WTC11 (cell line): ENCODE data around the gene MITF. TPM values are rescaled to one million over a fixed set of nuclear protein-coding genes. Genes with fewer than 3 reads are reported as not detected.

ENCODE experiments used
- ATAC-seq: fragments of 200-7000 bp; cut with Tn5 transposase; 2 replicates; pipeline ENCODE4 v1.10.0; 2021; ENCODE audit warnings: mild to moderate bottlenecking, moderate library complexity
- CTCF ChIA-PET: fragments of 300-600 bp; sonication (Branson Sonifier 250); formaldehyde crosslinking; loops from one replicate; lab custom pipeline; 2021; ENCODE audit warnings: antibody characterized with exemption; lab: Charles Lee
- POLR2A ChIA-PET: fragments of 350-600 bp; sonication (Branson Sonifier 250); formaldehyde crosslinking; loops from one replicate; lab custom pipeline; 2021; ENCODE audit warnings: antibody characterized with exemption; lab: Charles Lee
- DNase-seq: peaks from one replicate; pipeline ENCODE4 v3.0.0; 2021; ENCODE audit warnings: low spot score
- H3K27ac Mint-ChIP-seq: 2 replicates; pipeline ENCODE4 v1.8.0; 2021; ENCODE audit warnings: mixed read lengths
- H3K27me3 Mint-ChIP-seq: 2 replicates; pipeline ENCODE4 v1.8.0; 2021; ENCODE audit warnings: low read depth, mild to moderate bottlenecking, moderate library complexity, mixed read lengths
- H3K36me3 Mint-ChIP-seq: 2 replicates; pipeline ENCODE4 v1.8.0; 2021; ENCODE audit warnings: mixed read lengths
- H3K4me1 Mint-ChIP-seq: 2 replicates; pipeline ENCODE4 v1.8.0; 2022; ENCODE audit warnings: mixed read lengths
- H3K4me3 Mint-ChIP-seq: 2 replicates; pipeline ENCODE4 v1.8.0; 2021; ENCODE audit warnings: mild to moderate bottlenecking, moderate library complexity, mixed read lengths
- H3K9me3 Mint-ChIP-seq: 2 replicates; pipeline ENCODE4 v1.8.0; 2021; ENCODE audit warnings: mixed read lengths
- AFF4 ChIP-seq: sonication (generic); formaldehyde crosslinking; IDR thresholded peaks from 2 replicates; pipeline ENCODE4 v1.8.1; 2023; ENCODE audit warnings: mild to moderate bottlenecking, missing genetic modification reagents, borderline replicate concordance
- ATF1 ChIP-seq: sonication (generic); formaldehyde crosslinking; IDR thresholded peaks from 2 replicates; pipeline ENCODE4 v1.8.1; 2023; ENCODE audit warnings: mild to moderate bottlenecking, moderate library complexity, missing genetic modification reagents
- CDX4 ChIP-seq: fragments of 250-450 bp; sonication (Bioruptor Pico); IDR thresholded peaks from 2 replicates; pipeline ENCODE4 v1.9.0; 2021; ENCODE audit warnings: moderate library complexity, mild to moderate bottlenecking, inconsistent platforms, borderline replicate concordance
- ELF4 ChIP-seq: sonication (generic); formaldehyde crosslinking; IDR thresholded peaks from 2 replicates; pipeline ENCODE4 v1.8.1; 2022; ENCODE audit warnings: low read depth, mild to moderate bottlenecking, moderate library complexity, missing genetic modification reagents
- EMX1 ChIP-seq: fragments of 250-450 bp; sonication (Bioruptor Pico); IDR thresholded peaks from 2 replicates; pipeline ENCODE4 v1.8.0; 2021; ENCODE audit warnings: mild to moderate bottlenecking
- ETV6 ChIP-seq: sonication (generic); formaldehyde crosslinking; IDR thresholded peaks from 2 replicates; pipeline ENCODE4 v1.8.1; 2022; ENCODE audit warnings: mild to moderate bottlenecking, missing genetic modification reagents
- FOXK1 ChIP-seq: sonication (generic); formaldehyde crosslinking; IDR thresholded peaks from 2 replicates; pipeline ENCODE4 v1.8.0; 2022; ENCODE audit warnings: mild to moderate bottlenecking, moderate library complexity, missing genetic modification reagents
- FOXP1 ChIP-seq: sonication (generic); formaldehyde crosslinking; IDR thresholded peaks from 2 replicates; pipeline ENCODE4 v1.8.0; 2022; ENCODE audit warnings: missing genetic modification reagents, mild to moderate bottlenecking, moderate library complexity, borderline replicate concordance
- HMGA2 ChIP-seq: fragments of 250-450 bp; sonication (Bioruptor Pico); IDR thresholded peaks from 2 replicates; pipeline ENCODE4 v1.4.0; 2021; ENCODE audit warnings: mild to moderate bottlenecking, moderate library complexity
- JUN ChIP-seq: sonication (generic); formaldehyde crosslinking; IDR thresholded peaks from 2 replicates; pipeline ENCODE4 v1.8.0; 2023; ENCODE audit warnings: mild to moderate bottlenecking, missing genetic modification reagents
- KAT7 ChIP-seq: sonication (generic); formaldehyde crosslinking; IDR thresholded peaks from 2 replicates; pipeline ENCODE4 v1.8.1; 2023; ENCODE audit warnings: missing genetic modification reagents, mild to moderate bottlenecking, borderline replicate concordance
- NFATC4 ChIP-seq: fragments of 250-450 bp; sonication (Bioruptor Pico); IDR thresholded peaks from 2 replicates; pipeline ENCODE4 v1.9.0; 2021; ENCODE audit warnings: mild to moderate bottlenecking
- NR1H2 ChIP-seq: sonication (generic); formaldehyde crosslinking; IDR thresholded peaks from 2 replicates; pipeline ENCODE4 v1.9.0; 2021; ENCODE audit warnings: mild to moderate bottlenecking, moderate library complexity, missing genetic modification reagents
- NR3C1 ChIP-seq: sonication (generic); formaldehyde crosslinking; conservative IDR thresholded peaks from 2 replicates; pipeline ENCODE4 v1.8.1; 2023; ENCODE audit warnings: low read depth, mild to moderate bottlenecking, missing genetic modification reagents
- PRDM15 ChIP-seq: sonication (generic); formaldehyde crosslinking; IDR thresholded peaks from 2 replicates; pipeline ENCODE4 v1.8.0; 2022; ENCODE audit warnings: missing genetic modification reagents
- PRRX2 ChIP-seq: fragments of 250-450 bp; sonication (Bioruptor Pico); IDR thresholded peaks from 2 replicates; pipeline ENCODE4 v1.8.0; 2021; ENCODE audit warnings: mild to moderate bottlenecking
- RELA ChIP-seq: sonication (generic); formaldehyde crosslinking; IDR thresholded peaks from 2 replicates; pipeline ENCODE4 v1.8.1; 2022; ENCODE audit warnings: missing genetic modification reagents, mild to moderate bottlenecking, borderline replicate concordance
- RORB ChIP-seq: fragments of 250-450 bp; sonication (Bioruptor Pico); IDR thresholded peaks from 2 replicates; pipeline ENCODE4 v1.9.0; 2021; ENCODE audit warnings: mild to moderate bottlenecking
- SMAD3 ChIP-seq: sonication (generic); formaldehyde crosslinking; IDR thresholded peaks from 2 replicates; pipeline ENCODE4 v1.8.0; 2022; ENCODE audit warnings: missing genetic modification reagents, mild to moderate bottlenecking, borderline replicate concordance
- TCF7 ChIP-seq: sonication (generic); formaldehyde crosslinking; IDR thresholded peaks from 2 replicates; pipeline ENCODE4 v1.8.0; 2022; ENCODE audit warnings: mild to moderate bottlenecking, low read depth, missing genetic modification reagents, moderate library complexity
- ZNF138 ChIP-seq: sonication (generic); formaldehyde crosslinking; conservative IDR thresholded peaks from 2 replicates; pipeline ENCODE4 v1.8.1; 2022; ENCODE audit warnings: mild to moderate bottlenecking, moderate library complexity, missing genetic modification reagents
- ZNF263 ChIP-seq: sonication (generic); formaldehyde crosslinking; IDR thresholded peaks from 2 replicates; pipeline ENCODE4 v1.8.1; 2022; ENCODE audit warnings: low read depth, mild to moderate bottlenecking, moderate library complexity, missing genetic modification reagents
- ZNF281 ChIP-seq: sonication (generic); formaldehyde crosslinking; IDR thresholded peaks from 2 replicates; pipeline ENCODE4 v1.8.0; 2023; ENCODE audit warnings: mild to moderate bottlenecking, missing genetic modification reagents
- ZNF671 ChIP-seq: fragments of 250-450 bp; sonication (Bioruptor Pico); IDR thresholded peaks from 2 replicates; pipeline ENCODE4 v1.8.0; 2021; ENCODE audit warnings: mild to moderate bottlenecking
- total RNA-seq: library from RNA; stranded (reverse); gene quantifications from 3 replicates; pipeline ENCODE4 v1.2.3, GENCODE V29; 2021

MITF gene
- total RNA-seq, 1 experiment from 2014 or later: 1.3 TPM

- Mint-ChIP-seq H3K27me3 (no peaks in the 10 kb centered on the region; the same call in 1 of the 2 replicates), H3K4me1 (peaks cover 13% of the 10 kb centered on the region), H3K36me3 (no peaks in the 10 kb centered on the region), H3K27ac (no peak overlapping the region), H3K4me3 (no peak overlapping the region), H3K9me3 (no peaks in the 10 kb centered on the region)
- ATAC-seq: no peak
- CTCF ChIA-PET: no interaction called here
- DNase-seq: no peak
- no peak for TF ChIP-seq TCF7 (CRISPR knock-in tag)
- no peak for TF ChIP-seq PRRX2 (CRISPR knock-in tag)
- no peak for TF ChIP-seq SMAD3 (CRISPR knock-in tag)
- TF ChIP-seq ZNF138 (CRISPR knock-in tag): no peak
- no peak for TF ChIP-seq KAT7 (CRISPR knock-in tag)
- TF ChIP-seq RORB (CRISPR knock-in tag): no peak
- no peak for TF ChIP-seq ELF4 (CRISPR knock-in tag)
- no peak for TF ChIP-seq ZNF263 (CRISPR knock-in tag)
- TF ChIP-seq PRDM15: no peak
- TF ChIP-seq ETV6: no peak
- no peak for TF ChIP-seq EMX1
- POLR2A ChIA-PET: no interaction called here
Measured at GRCh38 chr3:69767571-69767970, 28.3 kb downstream of the MITF start.

- Mint-ChIP-seq H3K36me3 (no peaks in the 10 kb centered on the region), H3K4me3 (no peak overlapping the region), H3K27me3 (no peaks in the 10 kb centered on the region; the same call in 1 of the 2 replicates), H3K27ac (no peak overlapping the region), H3K4me1 (peaks cover 13% of the 10 kb centered on the region), H3K9me3 (no peaks in the 10 kb centered on the region)
- DNase-seq (no peak), ATAC-seq (no peak)
- ChIA-PET POLR2A (no interaction called here), CTCF (no interaction called here)
- TF ChIP-seq HMGA2 (CRISPR knock-in tag) (no peak), NR3C1 (CRISPR knock-in tag) (no peak), NR1H2 (CRISPR knock-in tag) (no peak), PRRX2 (CRISPR knock-in tag) (no peak), ZNF281 (CRISPR knock-in tag) (no peak), RELA (no peak), CDX4 (CRISPR knock-in tag) (no peak), NFATC4 (CRISPR knock-in tag) (no peak), FOXP1 (CRISPR knock-in tag) (no peak), ZNF671 (no peak), ELF4 (CRISPR knock-in tag) (no peak), FOXK1 (CRISPR knock-in tag) (no peak), AFF4 (CRISPR knock-in tag) (no peak), ATF1 (CRISPR knock-in tag) (no peak), JUN (CRISPR knock-in tag) (no peak)
Measured at GRCh38 chr3:69768438-69768837, 29.2 kb downstream of the MITF start.
